GM10248 (cell line): Measurements from ENCODE around the gene DSCAML1.

Experiments
- CTCF ChIA-PET: fragments of 300-600 bp; sonication (Branson Sonifier 250); formaldehyde crosslinking; extraction: SDS; loops from one replicate; lab custom pipeline; 2021; ENCODE audit warnings: antibody characterized with exemption; lab: Yijun Ruan, JAX
- POLR2A ChIA-PET: fragments of 350-650 bp; sonication (Branson Sonifier 250); formaldehyde crosslinking; extraction: SDS; loops from one replicate; lab custom pipeline; 2020; ENCODE audit warnings: antibody characterized with exemption; lab: Yijun Ruan, JAX
- DNase-seq: peaks from one replicate; pipeline ENCODE4 v3.0.0; 2012; ENCODE audit errors: extremely low spot score
- TF ChIP-seq, protein P1 (sequence below): IDR thresholded peaks from 2 replicates; pipeline ENCODE4 v1.5.1; 2012; ENCODE audit warnings: mild to moderate bottlenecking, low read depth; ENCODE audit errors: extremely low read depth, missing control alignments, control extremely low read depth

Gene DSCAML1

DNA sequence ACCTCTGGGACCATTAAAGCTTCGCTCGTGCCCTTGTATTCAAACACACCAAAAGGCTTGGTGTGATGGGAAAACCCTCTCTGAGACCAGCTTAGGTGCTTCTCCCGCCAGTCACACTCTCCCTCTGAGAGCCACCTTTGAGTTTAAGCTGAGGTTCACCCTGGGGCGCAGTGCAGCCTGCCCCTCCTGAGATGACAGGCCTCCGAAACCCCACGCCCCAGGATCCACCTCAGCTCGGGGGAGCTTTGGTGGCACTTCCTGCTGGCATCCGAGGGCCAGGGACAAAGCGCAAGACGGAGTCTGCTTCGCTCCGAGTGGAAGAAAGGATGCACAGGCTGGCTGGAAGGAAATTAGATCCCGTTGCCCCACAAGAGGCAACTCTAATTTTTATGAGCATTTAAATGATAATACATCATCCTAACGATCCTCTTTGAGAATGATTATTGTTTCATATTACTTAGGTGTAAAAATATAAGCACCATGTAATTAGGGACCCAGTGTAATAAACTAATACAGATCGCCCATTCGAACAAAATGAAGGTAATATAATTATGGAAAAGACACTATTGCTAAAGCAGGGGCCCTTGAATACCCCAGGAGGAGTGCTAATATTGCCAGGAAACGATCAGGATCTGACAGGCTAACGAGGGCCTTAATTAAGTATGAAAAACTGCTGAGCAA lies 334.7 kb downstream of the DSCAML1 start:
- TF ChIP-seq, protein P1, sequence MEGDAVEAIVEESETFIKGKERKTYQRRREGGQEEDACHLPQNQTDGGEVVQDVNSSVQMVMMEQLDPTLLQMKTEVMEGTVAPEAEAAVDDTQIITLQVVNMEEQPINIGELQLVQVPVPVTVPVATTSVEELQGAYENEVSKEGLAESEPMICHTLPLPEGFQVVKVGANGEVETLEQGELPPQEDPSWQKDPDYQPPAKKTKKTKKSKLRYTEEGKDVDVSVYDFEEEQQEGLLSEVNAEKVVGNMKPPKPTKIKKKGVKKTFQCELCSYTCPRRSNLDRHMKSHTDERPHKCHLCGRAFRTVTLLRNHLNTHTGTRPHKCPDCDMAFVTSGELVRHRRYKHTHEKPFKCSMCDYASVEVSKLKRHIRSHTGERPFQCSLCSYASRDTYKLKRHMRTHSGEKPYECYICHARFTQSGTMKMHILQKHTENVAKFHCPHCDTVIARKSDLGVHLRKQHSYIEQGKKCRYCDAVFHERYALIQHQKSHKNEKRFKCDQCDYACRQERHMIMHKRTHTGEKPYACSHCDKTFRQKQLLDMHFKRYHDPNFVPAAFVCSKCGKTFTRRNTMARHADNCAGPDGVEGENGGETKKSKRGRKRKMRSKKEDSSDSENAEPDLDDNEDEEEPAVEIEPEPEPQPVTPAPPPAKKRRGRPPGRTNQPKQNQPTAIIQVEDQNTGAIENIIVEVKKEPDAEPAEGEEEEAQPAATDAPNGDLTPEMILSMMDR: no peak
- DNase-seq: no peak
- ChIA-PET CTCF (interaction anchor here (1.5 to 5.8 kb wide), 2 partner anchors 18 to 36 kb away, joined by 5 to 33 read pairs; no protein-coding TSS in a partner anchor), POLR2A (no interaction called here)

DNA sequence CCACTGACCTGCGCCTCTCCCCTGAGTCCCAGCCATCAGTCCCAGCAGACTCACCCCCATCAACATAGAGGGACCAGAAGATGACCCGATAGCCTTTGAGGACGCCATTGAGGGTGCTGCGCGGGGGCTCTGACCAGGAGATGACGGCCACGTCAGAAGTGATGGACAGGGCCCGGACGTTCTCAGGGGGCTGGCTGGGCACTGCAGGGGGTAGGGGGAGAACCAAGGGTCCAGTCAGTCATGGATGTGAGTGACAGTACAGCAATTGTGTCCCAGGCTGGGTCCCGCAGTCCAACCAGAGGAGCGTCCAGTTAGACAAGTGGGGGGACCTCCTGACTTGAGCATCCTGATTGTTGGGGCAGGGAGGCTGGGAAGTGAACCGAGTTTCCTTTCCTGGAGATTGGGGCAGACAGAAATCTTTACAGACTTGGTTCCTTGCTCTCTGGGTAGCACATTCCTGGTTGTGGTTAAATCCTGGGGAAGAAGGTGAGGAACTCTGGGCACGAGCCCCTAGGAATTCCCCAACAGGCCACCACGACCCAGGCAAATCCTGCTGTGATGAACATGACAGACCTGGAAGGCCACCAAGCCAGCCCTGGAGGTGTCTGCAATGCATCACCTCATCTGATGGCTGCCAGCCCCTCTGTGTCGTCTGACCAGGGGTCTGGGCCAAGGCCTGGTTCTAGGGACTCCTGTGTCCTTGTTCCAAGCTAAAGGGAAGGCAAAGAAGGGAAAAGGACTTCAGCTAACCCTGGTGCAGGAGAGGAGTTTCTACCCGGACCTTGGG lies 335.4 kb downstream of the DSCAML1 start:
- no peak for DNase-seq
- ChIA-PET POLR2A (no interaction called here), CTCF (interaction anchor here (2.0 to 5.8 kb wide), 2 partner anchors 16 to 35 kb away, joined by 6 to 33 read pairs; no protein-coding TSS in a partner anchor)
- TF ChIP-seq, protein P1: no peak

DNA sequence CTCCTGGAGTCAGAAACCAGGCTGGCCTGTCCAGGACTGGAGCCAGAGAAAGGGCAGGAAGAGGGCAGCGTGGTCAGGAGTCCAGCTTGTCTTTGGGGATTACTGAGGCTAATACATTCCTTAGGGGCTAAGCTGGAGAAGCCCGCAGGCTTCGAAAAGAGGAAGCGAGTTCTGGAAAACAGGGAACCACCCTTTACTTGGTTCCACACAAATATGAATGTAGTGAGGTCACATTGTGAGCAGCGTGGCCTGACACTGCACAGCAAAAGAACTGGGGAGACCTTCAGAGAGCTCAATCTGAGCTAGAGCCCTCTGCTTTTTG lies 337.1 kb downstream of the DSCAML1 start:
- DNase-seq: no peak
- CTCF ChIA-PET: interaction anchor here (0.7 to 5.8 kb wide), 6 partner anchors 9 to 355 kb away, joined by 3 to 33 read pairs (median 5); partner anchors contain the start of gene SIDT2
- TF ChIP-seq, protein P1: no peak
- POLR2A ChIA-PET: no interaction called here

DNA sequence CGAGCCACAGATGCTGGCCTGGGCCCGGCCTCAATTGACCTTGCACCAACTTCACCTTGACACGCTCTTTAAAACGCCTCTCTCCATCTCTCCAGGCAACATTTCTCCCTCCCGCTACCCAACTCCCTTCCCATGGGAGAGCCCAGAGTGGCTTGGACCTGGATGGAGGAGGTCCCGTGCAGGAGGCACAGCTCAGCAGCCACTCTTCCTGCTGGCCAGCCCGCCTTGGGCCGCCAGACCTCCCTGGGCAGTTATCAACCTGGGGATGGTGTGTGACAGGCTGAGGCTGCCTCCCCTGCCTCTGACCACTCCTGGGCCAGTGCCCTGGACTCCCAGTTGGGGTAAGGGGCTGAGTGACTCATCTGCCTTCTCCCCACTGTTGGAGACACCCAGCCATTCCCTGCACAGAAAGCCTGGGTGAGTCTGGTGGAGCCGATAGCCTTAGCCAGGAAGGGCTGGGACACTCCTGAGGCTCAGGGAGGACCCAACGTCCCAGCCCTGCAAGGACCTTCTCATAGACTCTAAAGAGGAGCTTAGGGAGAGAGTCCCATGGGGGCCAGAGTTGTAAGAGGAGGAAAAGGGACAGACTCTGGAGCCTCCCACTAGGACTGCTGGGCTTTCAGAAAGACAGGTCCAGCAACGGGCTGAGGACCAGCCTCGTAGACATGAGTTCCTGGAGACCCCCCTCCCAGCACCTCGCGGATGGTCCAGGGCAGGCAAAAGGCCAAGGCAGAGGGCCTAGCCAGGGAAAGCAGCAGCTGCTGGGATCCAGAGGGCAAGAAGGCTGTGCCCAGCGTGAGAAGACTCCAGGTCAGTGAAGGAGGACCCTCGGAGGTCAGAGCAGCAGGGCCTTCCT lies 337.7 kb downstream of the DSCAML1 start:
- ChIA-PET CTCF (interaction anchor here (0.7 to 5.8 kb wide), 6 partner anchors 10 to 356 kb away, joined by 3 to 33 read pairs (median 4); partner anchors contain the start of gene SIDT2), POLR2A (no interaction called here)
- TF ChIP-seq, protein P1: no peak
- no peak for DNase-seq

DNA sequence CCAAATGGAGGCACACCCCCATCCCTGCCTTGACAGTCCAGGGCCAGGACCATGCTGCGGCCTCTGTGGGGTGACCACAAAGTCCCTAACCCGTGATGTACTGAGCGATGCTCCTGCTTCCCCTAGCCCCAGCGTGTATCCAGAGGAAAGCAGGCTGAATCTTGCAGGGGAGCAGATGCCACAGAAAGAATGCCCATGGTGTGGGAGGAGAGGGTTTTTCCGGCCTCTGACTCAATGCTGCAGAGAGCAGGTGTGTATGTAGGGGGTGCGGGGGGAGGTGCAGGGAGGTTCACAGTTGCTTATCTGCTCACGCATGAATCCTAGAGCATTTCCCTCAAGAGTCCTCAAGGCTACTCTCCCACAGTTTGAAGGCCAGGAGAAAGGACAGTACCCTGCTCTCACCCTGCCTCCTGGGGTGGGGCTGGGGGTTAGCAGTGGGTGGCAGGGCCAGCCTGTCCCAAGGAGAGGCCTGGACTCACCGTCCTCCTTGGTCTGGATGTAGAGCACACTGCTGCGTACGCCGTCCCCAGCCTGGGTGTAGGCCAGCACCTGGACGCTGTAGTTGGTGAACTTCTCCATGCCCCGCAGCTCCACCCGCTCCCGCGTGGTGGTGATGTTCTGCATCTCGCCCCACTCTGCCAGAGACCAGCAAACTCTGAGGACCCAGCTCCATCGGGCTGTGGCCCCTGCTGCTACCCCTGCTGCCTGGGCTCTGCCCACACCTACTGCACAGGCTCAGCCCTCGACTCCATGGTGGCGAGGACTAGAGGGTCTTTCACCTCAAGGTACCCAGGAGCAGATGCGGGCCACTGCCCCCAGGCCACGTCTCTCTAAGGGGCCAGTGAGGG lies 338.5 kb downstream of the DSCAML1 start:
- TF ChIP-seq, protein P1: no peak
- ChIA-PET CTCF (interaction anchor here (1.0 to 5.8 kb wide), 5 partner anchors 10 to 360 kb away, joined by 3 to 33 read pairs (median 6); no protein-coding TSS in a partner anchor), POLR2A (no interaction called here)
- DNase-seq: peak; percentile 68
